WTC11 (cell line): Measurements from ENCODE around the gene OR2M7. TPM values are rescaled to one million over a fixed set of nuclear protein-coding genes. Genes with fewer than 3 reads are reported as not detected.

ENCODE experiments used
- ATAC-seq: fragments of 200-7000 bp; cut with Tn5 transposase; 2 replicates; pipeline ENCODE4 v1.10.0; 2021; ENCODE audit warnings: mild to moderate bottlenecking, moderate library complexity
- CTCF ChIA-PET: fragments of 300-600 bp; sonication (Branson Sonifier 250); formaldehyde crosslinking; loops from one replicate; lab custom pipeline; 2021; ENCODE audit warnings: antibody characterized with exemption; lab: Charles Lee
- POLR2A ChIA-PET: fragments of 350-600 bp; sonication (Branson Sonifier 250); formaldehyde crosslinking; loops from one replicate; lab custom pipeline; 2021; ENCODE audit warnings: antibody characterized with exemption; lab: Charles Lee
- DNase-seq: peaks from one replicate; pipeline ENCODE4 v3.0.0; 2021; ENCODE audit warnings: low spot score
- H3K27ac Mint-ChIP-seq: 2 replicates; pipeline ENCODE4 v1.8.0; 2021; ENCODE audit warnings: mixed read lengths
- H3K27me3 Mint-ChIP-seq: 2 replicates; pipeline ENCODE4 v1.8.0; 2021; ENCODE audit warnings: low read depth, mild to moderate bottlenecking, moderate library complexity, mixed read lengths
- H3K36me3 Mint-ChIP-seq: 2 replicates; pipeline ENCODE4 v1.8.0; 2021; ENCODE audit warnings: mixed read lengths
- H3K4me1 Mint-ChIP-seq: 2 replicates; pipeline ENCODE4 v1.8.0; 2022; ENCODE audit warnings: mixed read lengths
- H3K4me3 Mint-ChIP-seq: 2 replicates; pipeline ENCODE4 v1.8.0; 2021; ENCODE audit warnings: mild to moderate bottlenecking, moderate library complexity, mixed read lengths
- H3K9me3 Mint-ChIP-seq: 2 replicates; pipeline ENCODE4 v1.8.0; 2021; ENCODE audit warnings: mixed read lengths
- AFF4 ChIP-seq: sonication (generic); formaldehyde crosslinking; IDR thresholded peaks from 2 replicates; pipeline ENCODE4 v1.8.1; 2023; ENCODE audit warnings: mild to moderate bottlenecking, missing genetic modification reagents, borderline replicate concordance
- ATF1 ChIP-seq: sonication (generic); formaldehyde crosslinking; IDR thresholded peaks from 2 replicates; pipeline ENCODE4 v1.8.1; 2023; ENCODE audit warnings: mild to moderate bottlenecking, moderate library complexity, missing genetic modification reagents
- E2F4 ChIP-seq: sonication (generic); formaldehyde crosslinking; IDR thresholded peaks from 2 replicates; pipeline ENCODE4 v1.8.1; 2022; ENCODE audit warnings: low read depth, mild to moderate bottlenecking, moderate library complexity, missing genetic modification reagents, borderline replicate concordance
- EMX1 ChIP-seq: fragments of 250-450 bp; sonication (Bioruptor Pico); IDR thresholded peaks from 2 replicates; pipeline ENCODE4 v1.8.0; 2021; ENCODE audit warnings: mild to moderate bottlenecking
- FOXP1 ChIP-seq: sonication (generic); formaldehyde crosslinking; IDR thresholded peaks from 2 replicates; pipeline ENCODE4 v1.8.0; 2022; ENCODE audit warnings: missing genetic modification reagents, mild to moderate bottlenecking, moderate library complexity, borderline replicate concordance
- GTF2I ChIP-seq: fragments of 250-450 bp; sonication (Bioruptor Pico); conservative IDR thresholded peaks from 2 replicates; pipeline ENCODE4 v1.4.0; 2021; ENCODE audit warnings: mild to moderate bottlenecking
- HMGXB4 ChIP-seq: sonication (generic); formaldehyde crosslinking; IDR thresholded peaks from 2 replicates; pipeline ENCODE4 v1.8.1; 2023; ENCODE audit warnings: mild to moderate bottlenecking, moderate library complexity, missing genetic modification reagents
- JUN ChIP-seq: sonication (generic); formaldehyde crosslinking; IDR thresholded peaks from 2 replicates; pipeline ENCODE4 v1.8.0; 2023; ENCODE audit warnings: mild to moderate bottlenecking, missing genetic modification reagents
- MLX ChIP-seq: sonication (generic); formaldehyde crosslinking; IDR thresholded peaks from 2 replicates; pipeline ENCODE4 v1.8.1; 2023; ENCODE audit warnings: mild to moderate bottlenecking, missing genetic modification reagents, moderate library complexity
- MXD4 ChIP-seq: fragments of 250-450 bp; sonication (Bioruptor Pico); IDR thresholded peaks from 2 replicates; pipeline ENCODE4 v1.8.0; 2021; ENCODE audit warnings: mild to moderate bottlenecking, moderate library complexity, borderline replicate concordance
- NR1H2 ChIP-seq: sonication (generic); formaldehyde crosslinking; IDR thresholded peaks from 2 replicates; pipeline ENCODE4 v1.9.0; 2021; ENCODE audit warnings: mild to moderate bottlenecking, moderate library complexity, missing genetic modification reagents
- OVOL2 ChIP-seq: fragments of 250-450 bp; sonication (Bioruptor Pico); IDR thresholded peaks from 2 replicates; pipeline ENCODE4 v1.9.0; 2021; ENCODE audit warnings: mild to moderate bottlenecking, borderline replicate concordance
- RELA ChIP-seq: sonication (generic); formaldehyde crosslinking; IDR thresholded peaks from 2 replicates; pipeline ENCODE4 v1.8.1; 2022; ENCODE audit warnings: missing genetic modification reagents, mild to moderate bottlenecking, borderline replicate concordance
- RORB ChIP-seq: fragments of 250-450 bp; sonication (Bioruptor Pico); IDR thresholded peaks from 2 replicates; pipeline ENCODE4 v1.9.0; 2021; ENCODE audit warnings: mild to moderate bottlenecking
- SMAD3 ChIP-seq: sonication (generic); formaldehyde crosslinking; IDR thresholded peaks from 2 replicates; pipeline ENCODE4 v1.8.0; 2022; ENCODE audit warnings: missing genetic modification reagents, mild to moderate bottlenecking, borderline replicate concordance
- STAT6 ChIP-seq: sonication (generic); formaldehyde crosslinking; conservative IDR thresholded peaks from 2 replicates; pipeline ENCODE4 v1.8.1; 2023; ENCODE audit warnings: mild to moderate bottlenecking, low read depth, missing genetic modification reagents, moderate library complexity
- TCF7 ChIP-seq: sonication (generic); formaldehyde crosslinking; IDR thresholded peaks from 2 replicates; pipeline ENCODE4 v1.8.0; 2022; ENCODE audit warnings: mild to moderate bottlenecking, low read depth, missing genetic modification reagents, moderate library complexity
- TEAD4 ChIP-seq: sonication (generic); formaldehyde crosslinking; IDR thresholded peaks from 2 replicates; pipeline ENCODE4 v1.8.0; 2022; ENCODE audit warnings: mild to moderate bottlenecking, missing genetic modification reagents
- TP53 ChIP-seq: sonication (generic); formaldehyde crosslinking; IDR thresholded peaks from 2 replicates; pipeline ENCODE4 v1.8.1; 2023; ENCODE audit warnings: mild to moderate bottlenecking, missing genetic modification reagents
- ZBTB21 ChIP-seq: sonication (generic); formaldehyde crosslinking; IDR thresholded peaks from 2 replicates; pipeline ENCODE4 v1.8.1; 2023; ENCODE audit warnings: mild to moderate bottlenecking, missing genetic modification reagents, borderline replicate concordance
- ZMAT4 ChIP-seq: fragments of 250-450 bp; sonication (Bioruptor Pico); IDR thresholded peaks from 2 replicates; pipeline ENCODE4 v1.9.0; 2021; ENCODE audit warnings: mild to moderate bottlenecking
- ZNF138 ChIP-seq: sonication (generic); formaldehyde crosslinking; conservative IDR thresholded peaks from 2 replicates; pipeline ENCODE4 v1.8.1; 2022; ENCODE audit warnings: mild to moderate bottlenecking, moderate library complexity, missing genetic modification reagents
- ZSCAN18 ChIP-seq: fragments of 250-450 bp; sonication (Bioruptor Pico); IDR thresholded peaks from 2 replicates; pipeline ENCODE4 v2.1.2; 2022; ENCODE audit warnings: mild to moderate bottlenecking, moderate library complexity
- total RNA-seq: library from RNA; stranded (reverse); gene quantifications from 3 replicates; pipeline ENCODE4 v1.2.3, GENCODE V29; 2021

The OR2M7 gene
- total RNA-seq, 1 experiment from 2014 or later, result not detected

GRCh38 chr1:248348475-248348874 lies 24.1 kb upstream of the OR2M7 start, which contains the start of gene OR14C36 (continued):
- no peak for TF ChIP-seq E2F4 (CRISPR knock-in tag)
- TF ChIP-seq FOXP1 (CRISPR knock-in tag), result no peak
- TF ChIP-seq SMAD3, result no peak
- no peak for TF ChIP-seq JUN (CRISPR knock-in tag)
- no peak for TF ChIP-seq AFF4 (CRISPR knock-in tag)
- no peak for TF ChIP-seq EMX1 (CRISPR knock-in tag)
- TF ChIP-seq MXD4 (CRISPR knock-in tag), result no peak
- TF ChIP-seq, all 79 proteins: peak for 0

GRCh38 chr1:248343451-248343850 lies 19.1 kb upstream of the OR2M7 start:
- DNase-seq, result no peak
- CTCF ChIA-PET, result no interaction called here
- H3K27me3 Mint-ChIP-seq, result peaks cover 6% of the 10 kb centered on the region
- H3K4me1 Mint-ChIP-seq, result no peaks in the 10 kb centered on the region
- peaks cover 49% of the 10 kb centered on the region for H3K36me3 Mint-ChIP-seq
- H3K27ac Mint-ChIP-seq, result no peak overlapping the region
- no peak for ATAC-seq
- POLR2A ChIA-PET, result no interaction called here
- peaks cover 82% of the 10 kb centered on the region for H3K9me3 Mint-ChIP-seq
- H3K4me3 Mint-ChIP-seq, result no peak overlapping the region
- TF ChIP-seq ATF1 (CRISPR knock-in tag), result no peak
- TF ChIP-seq RELA (CRISPR knock-in tag), result no peak
- TF ChIP-seq ZMAT4, result no peak
- no peak for TF ChIP-seq EMX1 (CRISPR knock-in tag)
- no peak for TF ChIP-seq GTF2I
- TF ChIP-seq ZNF138 (CRISPR knock-in tag), result no peak
- no peak for TF ChIP-seq TEAD4 (CRISPR knock-in tag)
- TF ChIP-seq ZSCAN18 (CRISPR knock-in tag), result no peak
- no peak for TF ChIP-seq NR1H2 (CRISPR knock-in tag)

- no peak for DNase-seq
- no peak for ATAC-seq
- ChIA-PET POLR2A (no interaction called here), CTCF (no interaction called here)
- Mint-ChIP-seq H3K4me3 (no peak overlapping the region), H3K9me3 (peaks cover 91% of the 10 kb centered on the region), H3K27ac (no peak overlapping the region), H3K4me1 (no peaks in the 10 kb centered on the region), H3K36me3 (peaks cover 84% of the 10 kb centered on the region), H3K27me3 (peaks cover 19% of the 10 kb centered on the region)
- TF ChIP-seq TEAD4 (CRISPR knock-in tag) (no peak), MLX (CRISPR knock-in tag) (no peak), TP53 (CRISPR knock-in tag) (no peak), HMGXB4 (CRISPR knock-in tag) (no peak), SMAD3 (no peak), STAT6 (CRISPR knock-in tag) (no peak), ZBTB21 (CRISPR knock-in tag) (no peak), OVOL2 (CRISPR knock-in tag) (no peak), RORB (CRISPR knock-in tag) (no peak), TCF7 (CRISPR knock-in tag) (no peak)
Observed at GRCh38 chr1:248316796-248317195, 7.6 kb downstream of the OR2M7 start.
